CD4-positive, alpha-beta memory T cell (primary cell): ENCODE data around the gene SNX33. TPM values are rescaled to one million over a fixed set of nuclear protein-coding genes. Genes with fewer than 3 reads are reported as not detected.

ENCODE experiments used
- CTCF ChIA-PET: fragments of 350-600 bp; sonication (Branson Sonifier 250); formaldehyde crosslinking; loops from one replicate; lab custom pipeline; 2021; ENCODE audit warnings: inconsistent platforms; ENCODE audit not compliant: partially characterized antibody; lab: Charles Lee
- POLR2A ChIA-PET: fragments of 350-600 bp; sonication (Branson Sonifier 250); formaldehyde crosslinking; loops from one replicate; lab custom pipeline; 2021; ENCODE audit not compliant: partially characterized antibody; lab: Charles Lee
- DNase-seq, 5 donors: peaks; one replicate each; pipeline versions ENCODE4 v3.0.0 to v3.0.0-alpha.2; 2020 to 2022; ENCODE audit warnings: mixed read lengths in 1 of 5
- H3K27ac ChIP-seq: one replicate; pipeline ENCODE4 v1.7.0; 2013; ENCODE audit warnings: low read depth, low read length
- H3K27me3 ChIP-seq: 2 replicates; pipeline ENCODE4 v1.7.0; 2013; ENCODE audit warnings: mild to moderate bottlenecking, low read length, moderate library complexity; ENCODE audit not compliant: insufficient read depth
- H3K36me3 ChIP-seq: 2 replicates; pipeline ENCODE4 v1.7.0; 2013; ENCODE audit warnings: mild to moderate bottlenecking, low read length, moderate library complexity; ENCODE audit not compliant: insufficient read depth
- H3K4me1 ChIP-seq: 2 replicates; pipeline ENCODE4 v1.7.0; 2013; ENCODE audit warnings: mild to moderate bottlenecking, low read length, moderate library complexity; ENCODE audit not compliant: insufficient read depth
- H3K4me3 ChIP-seq, 2 donors: one replicate each; pipeline ENCODE4 v1.7.0; 2013; ENCODE audit warnings: low read length in 2 of 2, mild to moderate bottlenecking in 1 of 2
- H3K9me3 ChIP-seq, 2 donors: one replicate each; pipeline ENCODE4 v1.7.0; 2013; ENCODE audit warnings: low read length in 2 of 2, control low read depth in 1 of 2; ENCODE audit not compliant: control insufficient read depth in 1 of 2
- H3K27ac Mint-ChIP-seq, 7 donors: one replicate each; pipeline ENCODE4 v1.8.0; 2020 to 2021; ENCODE audit warnings: mixed read lengths in 7 of 7, mild to moderate bottlenecking in 6 of 7, inconsistent platforms in 3 of 7, moderate library complexity in 3 of 7
- H3K27me3 Mint-ChIP-seq, 2 donors: one replicate each; pipeline ENCODE4 v1.8.0; 2020 to 2021; ENCODE audit warnings: mixed read lengths in 2 of 2
- H3K36me3 Mint-ChIP-seq, 2 donors: one replicate each; pipeline ENCODE4 v1.8.0; 2020 to 2021; ENCODE audit warnings: mixed read lengths in 2 of 2, inconsistent platforms in 1 of 2, mild to moderate bottlenecking in 1 of 2
- H3K4me1 Mint-ChIP-seq, 4 donors: one replicate each; pipeline ENCODE4 v1.8.0; 2020 to 2021; ENCODE audit warnings: mixed read lengths in 4 of 4, mild to moderate bottlenecking in 1 of 4
- H3K4me3 Mint-ChIP-seq, 8 donors: one replicate each; pipeline ENCODE4 v1.8.0; 2020 to 2021; ENCODE audit warnings: mixed read lengths in 8 of 8, mild to moderate bottlenecking in 7 of 8, moderate library complexity in 6 of 8, inconsistent platforms in 3 of 8
- H3K9me3 Mint-ChIP-seq, 8 donors: one replicate each; pipeline ENCODE4 v1.8.0; 2020 to 2021; ENCODE audit warnings: mixed read lengths in 8 of 8, mild to moderate bottlenecking in 5 of 8, inconsistent platforms in 3 of 8, moderate library complexity in 1 of 8
- intact Hi-C: fragments of 100-400 bp; cut with micrococcal nuclease; formaldehyde crosslinking; loops from one replicate; pipeline ENCODE4 v1.15.1; 2023
- polyA plus RNA-seq, 2 donors: library from polyadenylated mRNA; unstranded; fragments of 300-500 nt; fragmentation: Illumina TruSeq; gene quantifications; one replicate each; pipeline ENCODE4 v1.2.3, GENCODE V29; 2021
- total RNA-seq, 2 experiments: library from RNA; stranded (reverse); gene quantifications; one replicate each; pipeline ENCODE4 v1.2.3, GENCODE V29; 2021

The SNX33 gene, protein sequence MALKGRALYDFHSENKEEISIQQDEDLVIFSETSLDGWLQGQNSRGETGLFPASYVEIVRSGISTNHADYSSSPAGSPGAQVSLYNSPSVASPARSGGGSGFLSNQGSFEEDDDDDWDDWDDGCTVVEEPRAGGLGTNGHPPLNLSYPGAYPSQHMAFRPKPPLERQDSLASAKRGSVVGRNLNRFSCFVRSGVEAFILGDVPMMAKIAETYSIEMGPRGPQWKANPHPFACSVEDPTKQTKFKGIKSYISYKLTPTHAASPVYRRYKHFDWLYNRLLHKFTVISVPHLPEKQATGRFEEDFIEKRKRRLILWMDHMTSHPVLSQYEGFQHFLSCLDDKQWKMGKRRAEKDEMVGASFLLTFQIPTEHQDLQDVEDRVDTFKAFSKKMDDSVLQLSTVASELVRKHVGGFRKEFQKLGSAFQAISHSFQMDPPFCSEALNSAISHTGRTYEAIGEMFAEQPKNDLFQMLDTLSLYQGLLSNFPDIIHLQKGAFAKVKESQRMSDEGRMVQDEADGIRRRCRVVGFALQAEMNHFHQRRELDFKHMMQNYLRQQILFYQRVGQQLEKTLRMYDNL
- total RNA-seq: 1 to 10 TPM; 3.5 to 3.8 TPM
- 1 to 10 TPM in 1 of 2 donors, under 1 TPM in 1; 0.33 to 1.6 TPM for polyA plus RNA-seq

GRCh38 chr15:75647370-75648155 is at the start of gene SNX33:
TSS of gene SNX33 (plus strand) at chr15:75647912. CDS start at chr15:75649103, 1,191 bp downstream.
- H3K4me1 Mint-ChIP-seq: peaks cover 20 to 53% (median 37%) of the 10 kb centered on the region in 4 donors
- peak within 1 kb of the TSS; percentile 86 to 91 (median 89) for H3K4me3 Mint-ChIP-seq
- H3K27me3 Mint-ChIP-seq: no peaks in the 10 kb centered on the region
- Histone ChIP-seq H3K27me3 (no peaks in the 10 kb centered on the region), H3K9me3 (no peaks in the 10 kb centered on the region), H3K4me3 (peak within 1 kb of the TSS; percentile 64 to 73), H3K27ac (peak within 1 kb of the TSS; percentile 45), H3K4me1 (peaks cover 32% of the 10 kb centered on the region), H3K36me3 (no peaks in the 10 kb centered on the region)
- CTCF ChIA-PET: interaction anchor here (0.7 to 3.0 kb wide), 10 partner anchors 9 to 282 kb away, joined by 3 to 17 read pairs (median 4); partner anchors contain the start of genes MAN2C1, PTPN9, SIN3A and SNUPN
- H3K9me3 Mint-ChIP-seq: no peaks in the 10 kb centered on the region
- H3K36me3 Mint-ChIP-seq: peaks cover 0 to 5% of the 10 kb centered on the region in 2 donors
- peak; percentile 43 to 82 (median 49) for DNase-seq
- intact Hi-C loops: loop anchor here (2.0 kb wide), 1 partner anchor 139 kb away; no protein-coding TSS in a partner anchor
- H3K27ac Mint-ChIP-seq: peak within 1 kb of the TSS; percentile 66 to 91 (median 86)
- POLR2A ChIA-PET: interaction anchor here (0.9 to 3.1 kb wide), 14 partner anchors 9 to 624 kb away, joined by 3 to 27 read pairs (median 8); partner anchors contain the start of genes IMP3, MAN2C1, PPCDC and PTPN9

DNA sequence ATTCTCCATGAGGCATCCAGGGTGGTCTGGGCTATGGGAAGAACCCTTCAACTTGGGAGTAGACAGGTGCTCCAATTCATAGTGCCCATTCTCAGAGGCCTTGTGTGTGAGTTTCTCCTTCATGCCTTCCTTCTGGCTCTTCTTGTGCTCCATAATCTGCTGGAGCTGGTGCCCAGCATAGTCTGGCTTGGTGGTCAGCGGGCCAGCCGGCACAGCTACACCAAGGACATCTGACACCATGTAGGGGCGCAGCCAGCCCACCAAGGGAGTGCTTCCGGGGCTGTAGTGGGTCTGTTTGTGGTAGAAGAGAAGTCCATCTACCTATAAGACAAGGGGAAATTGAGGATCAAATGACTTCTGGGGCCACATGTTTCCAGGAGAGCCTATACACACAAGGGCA is 49.4 kb upstream of the SNX33 start:
- H3K4me3 Mint-ChIP-seq: peak overlapping the region in 3 of 8 donors; percentile 5 to 61 (median 30)
- no peak for DNase-seq
- Histone ChIP-seq H3K4me3 (no peak overlapping the region), H3K9me3 (no peaks in the 10 kb centered on the region), H3K36me3 (peaks cover 26% of the 10 kb centered on the region), H3K4me1 (peaks cover 25% of the 10 kb centered on the region), H3K27ac (no peak overlapping the region), H3K27me3 (no peaks in the 10 kb centered on the region)
- intact Hi-C loops: loop anchor here (5.0 kb wide), 1 partner anchor 84 kb away; no protein-coding TSS in a partner anchor
- peaks cover 16 to 26% (median 21%) of the 10 kb centered on the region in 4 donors for H3K4me1 Mint-ChIP-seq
- CTCF ChIA-PET: interaction anchor here (1.3 to 3.5 kb wide), 11 partner anchors 9 to 231 kb away, joined by 3 to 31 read pairs (median 6); partner anchors contain the start of genes IMP3 and PTPN9
- POLR2A ChIA-PET: interaction anchor here (0.6 to 2.8 kb wide), 5 partner anchors 9 to 50 kb away, joined by 3 to 28 read pairs (median 8); partner anchors contain the start of genes IMP3, SNUPN and SNX33
- peaks cover 48 to 49% of the 10 kb centered on the region in 2 donors for H3K36me3 Mint-ChIP-seq
- no peaks in the 10 kb centered on the region for H3K9me3 Mint-ChIP-seq
- H3K27me3 Mint-ChIP-seq: no peaks in the 10 kb centered on the region
- H3K27ac Mint-ChIP-seq: peak overlapping the region in 2 of 7 donors; percentile 72 to 82

DNA sequence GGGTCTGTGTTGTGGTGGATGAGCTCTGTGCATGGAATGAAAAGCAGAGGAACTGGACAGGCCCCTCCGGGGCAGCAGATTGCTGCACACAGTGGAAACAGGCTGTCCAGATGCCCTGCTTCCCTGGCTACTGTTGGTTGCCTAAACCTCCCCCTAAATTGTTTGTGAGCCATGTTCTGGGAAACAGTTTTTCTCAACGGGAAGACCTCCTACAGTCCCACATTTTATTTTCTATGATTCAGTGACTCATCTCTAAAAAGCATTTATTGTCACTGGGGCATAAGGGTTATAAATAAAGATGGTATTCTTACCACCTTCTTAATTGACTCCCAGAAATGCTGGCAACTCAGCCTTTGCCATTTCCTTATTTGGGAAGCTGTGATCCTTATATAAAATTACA is 48.3 kb upstream of the SNX33 start:
- H3K36me3 ChIP-seq: peaks cover 30% of the 10 kb centered on the region
- ChIA-PET POLR2A (interaction anchor here (1.2 to 2.8 kb wide), 3 partner anchors 9 to 40 kb away, joined by 3 to 28 read pairs (median 8); partner anchors contain the start of genes IMP3 and SNUPN), CTCF (interaction anchor here (3.5 kb wide), 1 partner anchor 8 kb away, joined by 18 read pairs; no protein-coding TSS in a partner anchor)
- Mint-ChIP-seq H3K4me1 (peaks cover 18 to 30% (median 23%) of the 10 kb centered on the region in 4 donors), H3K36me3 (peaks cover 48 to 51% of the 10 kb centered on the region in 2 donors), H3K4me3 (no peak overlapping the region), H3K27me3 (no peaks in the 10 kb centered on the region), H3K27ac (peak overlapping the region in 2 of 7 donors; percentile 25 to 36), H3K9me3 (no peaks in the 10 kb centered on the region)
- H3K4me1 ChIP-seq: peaks cover 27% of the 10 kb centered on the region
- H3K9me3 ChIP-seq: no peaks in the 10 kb centered on the region
- H3K27ac ChIP-seq: no peak overlapping the region
- no peaks in the 10 kb centered on the region for H3K27me3 ChIP-seq
- intact Hi-C loops: loop anchor here (5.0 kb wide), 1 partner anchor 83 kb away; no protein-coding TSS in a partner anchor
- H3K4me3 ChIP-seq: no peak overlapping the region
- DNase-seq: no peak

DNA sequence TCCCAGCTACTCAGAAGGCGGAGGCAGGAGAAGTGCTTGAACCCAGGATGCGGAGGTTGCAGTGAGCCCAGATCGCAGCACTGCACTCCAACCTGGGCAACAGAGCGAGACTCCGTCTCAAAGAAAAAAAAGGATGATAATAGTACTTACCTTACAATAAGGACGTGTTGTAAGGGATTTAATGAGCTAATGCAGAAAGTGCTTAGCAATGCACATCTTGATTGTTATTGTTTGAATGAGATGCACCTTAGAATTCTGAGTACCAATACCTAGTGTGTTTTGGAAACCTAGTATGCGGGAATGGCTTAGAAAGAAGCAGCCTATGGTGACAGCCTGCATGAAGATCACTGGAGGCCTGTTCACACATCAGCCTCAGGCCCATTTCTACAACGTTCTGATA is 41.7 kb upstream of the SNX33 start:
- Histone ChIP-seq H3K4me1 (peaks cover 47% of the 10 kb centered on the region), H3K27me3 (no peaks in the 10 kb centered on the region), H3K4me3 (peak overlapping the region; percentile 5 to 40), H3K9me3 (no peaks in the 10 kb centered on the region), H3K27ac (peak overlapping the region; percentile 39), H3K36me3 (peaks cover 10% of the 10 kb centered on the region)
- intact Hi-C loops: loop anchor here (2.0 kb wide), 1 partner anchor 35 kb away; the partner anchor contains the start of gene IMP3
- H3K36me3 Mint-ChIP-seq: peaks cover 32 to 46% of the 10 kb centered on the region in 2 donors
- CTCF ChIA-PET: interaction anchor here (0.7 to 3.0 kb wide), 5 partner anchors 8 to 152 kb away, joined by 3 to 18 read pairs (median 6); partner anchors contain the start of genes IMP3 and PTPN9
- peak overlapping the region; percentile 78 to 94 (median 91) for H3K27ac Mint-ChIP-seq
- POLR2A ChIA-PET: interaction anchor here (0.6 to 5.2 kb wide), 10 partner anchors 8 to 238 kb away, joined by 3 to 56 read pairs (median 14); partner anchors contain the start of genes IMP3, MAN2C1, PTPN9 and SNUPN
- H3K4me1 Mint-ChIP-seq: peaks cover 34 to 56% (median 45%) of the 10 kb centered on the region in 4 donors
- peak overlapping the region; percentile 71 to 82 (median 78) for H3K4me3 Mint-ChIP-seq
- no peaks in the 10 kb centered on the region for H3K27me3 Mint-ChIP-seq
- H3K9me3 Mint-ChIP-seq: no peaks in the 10 kb centered on the region
- no peak for DNase-seq

GRCh38 chr15:75606711-75607699 is 40.7 kb upstream of the SNX33 start:
- POLR2A ChIA-PET: interaction anchor here (0.6 to 5.2 kb wide), 15 partner anchors 9 to 238 kb away, joined by 3 to 56 read pairs (median 10); partner anchors contain the start of genes IMP3, MAN2C1, PTPN9 and SNUPN
- Histone ChIP-seq H3K9me3 (no peaks in the 10 kb centered on the region), H3K4me3 (peak overlapping the region; percentile 5 to 40), H3K27me3 (no peaks in the 10 kb centered on the region), H3K4me1 (peaks cover 47% of the 10 kb centered on the region), H3K36me3 (peaks cover 10% of the 10 kb centered on the region), H3K27ac (peak overlapping the region; percentile 39)
- peaks cover 34 to 56% (median 46%) of the 10 kb centered on the region in 4 donors for H3K4me1 Mint-ChIP-seq
- H3K27ac Mint-ChIP-seq: peak overlapping the region; percentile 78 to 94 (median 91)
- CTCF ChIA-PET: interaction anchor here (0.7 to 3.0 kb wide), 6 partner anchors 9 to 153 kb away, joined by 3 to 18 read pairs (median 4); partner anchors contain the start of genes IMP3 and PTPN9
- peak; percentile 43 to 57 (median 52) for DNase-seq
- no peaks in the 10 kb centered on the region for H3K9me3 Mint-ChIP-seq
- peaks cover 32 to 42% of the 10 kb centered on the region in 2 donors for H3K36me3 Mint-ChIP-seq
- H3K27me3 Mint-ChIP-seq: no peaks in the 10 kb centered on the region
- intact Hi-C loops: loop anchor here (2.0 kb wide), 1 partner anchor 34 kb away; the partner anchor contains the start of gene IMP3
- H3K4me3 Mint-ChIP-seq: peak overlapping the region; percentile 71 to 82 (median 78)
